ENCODE measurements around the gene CEP57.

- TF ChIP-seq EZH2phosphoT487 (IDR thresholded peaks at IDR 0.05; ENCODE audit: low read depth) (no peak), CTCF (IDR thresholded peaks at IDR 0.05; ENCODE audit: low read depth, low read length) (no peak)
These were observed 823 bp downstream of the CEP57 start for GRCh38 chr11:95790933-95791708.

All from OCI-LY3 (cell line).